Endothelial cell of umbilical vein (primary cell): ENCODE data around the gene ULK4.

Experiments
- EZH2 ChIP-seq: IDR thresholded peaks from 2 replicates; pipeline ENCODE4 v1.6.1; 2012; ENCODE audit warnings: borderline replicate concordance, low read depth, mild to moderate bottlenecking, moderate library complexity, low read length, inconsistent platforms; ENCODE audit not compliant: severe bottlenecking
- GATA2 ChIP-seq: IDR thresholded peaks from 2 replicates; pipeline ENCODE4 v1.7.0; 2011; ENCODE audit warnings: low read depth, mild to moderate bottlenecking, moderate library complexity, mixed read lengths, low read length; ENCODE audit not compliant: insufficient read length, insufficient read depth
- JUN ChIP-seq: IDR thresholded peaks from 2 replicates; pipeline ENCODE4 v1.6.1; 2011; ENCODE audit warnings: borderline replicate concordance, low read depth; ENCODE audit not compliant: insufficient read length, insufficient read depth
- MAX ChIP-seq: IDR thresholded peaks from 2 replicates; pipeline ENCODE4 v1.6.1; 2011; ENCODE audit not compliant: insufficient read depth, insufficient read length
- MYC ChIP-seq: IDR thresholded peaks from one replicate; pipeline ENCODE4 v1.6.1; 2011; ENCODE audit warnings: mild to moderate bottlenecking, low read depth, low read length
- POLR2A ChIP-seq: IDR thresholded peaks from 2 replicates; pipeline ENCODE4 v1.6.1; 2012; ENCODE audit warnings: low read depth, mild to moderate bottlenecking, control low read depth, low read length
- POLR2AphosphoS5 ChIP-seq: IDR thresholded peaks from 2 replicates; pipeline ENCODE4 v1.6.1; 2012; ENCODE audit warnings: low read depth, mild to moderate bottlenecking, control low read depth, low read length, moderate library complexity; ENCODE audit not compliant: insufficient read depth
- TF ChIP-seq, protein P1 (sequence below), 2 donors: IDR thresholded peaks; 1 replicate in 1 of 2; 2 replicates in 1 of 2; pipeline ENCODE4 v1.5.1; 2011; ENCODE audit warnings: low read length in 2 of 2, mild to moderate bottlenecking in 2 of 2, moderate library complexity in 2 of 2, control low read depth in 1 of 2, inconsistent platforms in 1 of 2, low read depth in 1 of 2; ENCODE audit not compliant: insufficient read depth in 1 of 2; ENCODE audit errors: extremely low read depth in 1 of 2

- TF ChIP-seq, protein P1, sequence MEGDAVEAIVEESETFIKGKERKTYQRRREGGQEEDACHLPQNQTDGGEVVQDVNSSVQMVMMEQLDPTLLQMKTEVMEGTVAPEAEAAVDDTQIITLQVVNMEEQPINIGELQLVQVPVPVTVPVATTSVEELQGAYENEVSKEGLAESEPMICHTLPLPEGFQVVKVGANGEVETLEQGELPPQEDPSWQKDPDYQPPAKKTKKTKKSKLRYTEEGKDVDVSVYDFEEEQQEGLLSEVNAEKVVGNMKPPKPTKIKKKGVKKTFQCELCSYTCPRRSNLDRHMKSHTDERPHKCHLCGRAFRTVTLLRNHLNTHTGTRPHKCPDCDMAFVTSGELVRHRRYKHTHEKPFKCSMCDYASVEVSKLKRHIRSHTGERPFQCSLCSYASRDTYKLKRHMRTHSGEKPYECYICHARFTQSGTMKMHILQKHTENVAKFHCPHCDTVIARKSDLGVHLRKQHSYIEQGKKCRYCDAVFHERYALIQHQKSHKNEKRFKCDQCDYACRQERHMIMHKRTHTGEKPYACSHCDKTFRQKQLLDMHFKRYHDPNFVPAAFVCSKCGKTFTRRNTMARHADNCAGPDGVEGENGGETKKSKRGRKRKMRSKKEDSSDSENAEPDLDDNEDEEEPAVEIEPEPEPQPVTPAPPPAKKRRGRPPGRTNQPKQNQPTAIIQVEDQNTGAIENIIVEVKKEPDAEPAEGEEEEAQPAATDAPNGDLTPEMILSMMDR (IDR thresholded peaks at IDR 0.05; ENCODE audit: extremely low read depth in 1 of 2, insufficient read depth in 1 of 2, low read depth in 1 of 2, low read length in 2 of 2), result no peak
- TF ChIP-seq JUN (no peak), MYC (no peak), EZH2 (no peak), POLR2AphosphoS5 (no peak), POLR2A (no peak), MAX (no peak), GATA2 (no peak)
These were observed 361.3 kb downstream of the ULK4 start for GRCh38 chr3:41600616-41601015.
